Activated CD4-positive, alpha-beta T cell treated with anti-CD3 and anti-CD28 coated beads, Interleukin-2, amount 50 U/mL, for 16 hours (primary cell): Measurements from ENCODE around the gene HS6ST1.
"Not testable (repeated sequence)": the region's sequence is repeated elsewhere in the genome, so short reads cannot be mapped to it uniquely, and the experiment has no call there.

Source experiments
- DNase-seq: peaks from one replicate; pipeline ENCODE4 v3.0.0-alpha.2; 2020

Gene HS6ST1

DNA sequence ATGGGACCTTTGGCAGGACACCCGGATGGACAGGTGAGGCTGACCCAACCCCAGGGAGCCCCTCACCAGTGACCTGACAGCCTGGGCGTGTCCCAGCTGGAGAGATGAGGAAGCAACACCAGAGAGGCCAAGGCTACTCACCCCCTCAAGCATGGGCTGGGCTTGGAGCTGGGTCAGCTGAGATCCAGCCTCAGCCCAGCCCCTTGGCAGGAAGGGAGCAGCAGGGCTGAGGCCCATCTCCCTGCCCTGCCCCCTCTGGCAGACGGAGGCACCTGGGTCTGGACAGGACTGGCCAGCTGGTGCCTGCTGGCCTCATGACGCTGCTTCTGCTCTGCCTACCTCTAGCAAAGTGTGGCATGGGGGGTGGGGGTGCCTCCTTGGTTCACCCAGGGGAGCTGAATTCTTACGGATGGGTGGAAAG is 37.8 kb downstream of the HS6ST1 start:
- no peak for DNase-seq

- no peak for DNase-seq
Measured at GRCh38 chr2:128280158-128280871, 38.4 kb downstream of the HS6ST1 start.

DNA sequence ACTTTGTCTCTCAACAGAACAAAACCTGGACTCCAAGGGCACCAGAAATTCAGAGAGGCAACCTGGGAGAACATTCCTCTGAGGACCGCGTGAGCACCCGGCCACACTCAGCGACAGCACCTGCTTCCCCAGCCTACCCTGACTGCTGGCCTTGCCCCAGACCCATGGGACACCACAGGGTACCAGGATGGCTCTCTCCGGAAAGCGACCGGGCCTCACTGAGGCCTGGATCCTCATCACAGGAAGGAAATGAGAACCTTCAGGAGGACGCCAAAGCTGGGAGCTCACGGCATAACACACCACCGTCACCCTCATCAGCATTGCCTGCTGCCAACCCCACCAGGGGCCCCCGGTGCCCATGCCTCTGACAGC is 38.9 kb downstream of the HS6ST1 start:
- DNase-seq: no peak

DNA sequence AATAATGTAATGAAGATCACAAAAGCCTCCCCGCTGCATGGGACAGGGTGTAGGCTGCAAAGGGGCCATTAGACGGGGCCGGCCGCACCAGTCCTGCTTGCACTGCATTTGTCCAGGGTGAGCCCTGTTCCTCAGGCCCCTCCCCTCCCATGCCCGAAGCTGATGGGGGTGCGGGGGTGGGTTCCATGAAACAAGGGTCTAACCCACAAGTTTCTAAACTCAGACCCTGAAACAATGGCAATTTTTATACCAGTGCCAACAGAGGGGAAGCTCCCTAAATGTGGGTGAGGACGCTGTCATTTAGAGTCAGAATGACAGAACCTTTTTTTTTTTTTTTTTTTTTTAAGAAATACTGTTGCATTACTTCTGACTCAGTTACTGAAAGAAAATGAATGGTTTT is 39.7 kb downstream of the HS6ST1 start:
- DNase-seq: no peak

GRCh38 chr2:128277961-128278681 is 40.5 kb downstream of the HS6ST1 start:
- no peak for DNase-seq

DNA sequence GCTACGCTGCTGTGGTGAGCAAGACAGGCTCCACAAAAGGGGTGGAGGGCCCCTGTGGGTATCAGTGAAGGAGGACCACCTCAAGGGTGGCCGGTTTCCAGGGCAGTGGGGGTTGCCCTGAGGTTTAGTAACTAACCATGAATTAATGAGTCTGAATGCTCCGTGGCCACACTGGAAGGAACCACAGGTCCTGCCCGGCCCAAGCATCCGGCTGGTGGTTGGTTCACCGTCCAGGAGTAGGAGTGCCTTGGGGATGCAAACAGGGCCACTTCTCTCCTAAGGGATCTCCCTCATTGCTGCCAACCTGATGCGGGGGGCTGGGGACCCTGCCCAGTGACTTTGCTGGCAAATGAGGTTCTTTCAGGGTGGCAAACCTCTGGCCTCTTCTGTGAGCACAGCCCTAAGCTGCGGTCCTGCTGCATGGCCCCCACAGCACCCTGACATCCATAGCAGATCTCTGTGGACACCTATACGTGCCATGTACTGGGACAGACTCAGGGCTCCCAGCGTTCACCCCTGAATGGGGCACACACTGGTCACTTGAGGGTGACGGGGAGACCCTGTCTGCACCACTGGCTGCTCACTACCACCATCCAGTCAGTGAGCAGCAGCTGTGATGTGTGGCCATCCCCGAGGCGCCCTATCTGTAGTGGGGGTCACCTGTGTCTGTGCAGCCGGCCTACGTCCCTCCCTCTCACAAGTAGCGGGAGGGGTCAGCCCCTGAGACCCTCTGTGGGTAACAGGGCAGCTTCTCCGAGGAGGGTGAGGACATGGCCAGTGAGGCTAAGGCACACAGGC is 41.6 kb downstream of the HS6ST1 start:
- DNase-seq: no peak

- no peak for DNase-seq
Measured at GRCh38 chr2:128275498-128276045, 43.1 kb downstream of the HS6ST1 start.

DNA sequence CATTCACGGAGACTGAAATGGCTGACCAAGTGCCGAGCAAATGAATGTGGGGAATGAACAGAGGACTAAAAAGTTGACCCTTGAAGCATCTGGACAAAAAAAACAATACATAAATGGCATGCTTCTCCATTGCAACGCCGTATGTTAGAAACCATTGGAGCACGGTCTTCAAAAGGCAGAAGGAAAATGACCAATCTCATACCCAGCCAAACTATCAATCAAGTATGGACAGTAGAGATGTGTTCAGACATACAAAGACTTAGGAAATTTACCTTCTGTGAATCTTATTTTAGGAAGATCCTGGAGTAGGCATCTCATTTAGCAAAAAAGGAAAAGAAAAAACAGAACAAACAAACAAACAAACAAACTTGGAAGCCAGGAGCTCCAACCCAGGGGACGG is 44.5 kb downstream of the HS6ST1 start:
- DNase-seq: no peak

DNA sequence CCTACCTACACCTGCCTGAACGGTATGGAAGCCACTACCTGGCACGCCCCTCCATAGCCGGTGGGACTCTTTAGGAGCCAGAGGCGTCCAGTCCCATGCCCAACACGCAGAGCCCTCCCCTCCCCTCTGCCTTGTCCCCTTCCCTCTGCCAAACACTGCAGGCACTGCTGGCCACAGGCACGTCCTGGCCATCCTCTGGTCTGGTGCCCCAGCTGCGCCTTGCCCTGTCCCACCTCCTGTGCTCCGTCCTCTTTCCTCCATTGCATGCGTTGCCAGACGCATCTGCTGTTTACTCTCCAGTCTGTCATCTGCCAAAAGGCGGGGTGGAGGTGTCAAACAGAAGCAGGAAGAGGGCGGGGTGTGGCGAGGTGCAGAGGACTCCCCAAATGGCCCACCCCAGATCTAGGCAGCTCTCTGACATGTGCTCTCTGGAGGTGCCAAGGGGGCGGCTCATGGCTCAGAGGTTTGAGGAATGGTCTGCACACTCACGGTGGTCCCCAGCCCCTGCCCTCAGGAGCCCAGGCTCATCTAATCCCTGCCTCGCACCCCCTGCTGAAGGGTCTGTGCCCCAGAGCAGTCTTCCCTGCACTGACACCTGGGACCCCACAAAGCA is 45.1 kb downstream of the HS6ST1 start:
- no peak for DNase-seq

DNA sequence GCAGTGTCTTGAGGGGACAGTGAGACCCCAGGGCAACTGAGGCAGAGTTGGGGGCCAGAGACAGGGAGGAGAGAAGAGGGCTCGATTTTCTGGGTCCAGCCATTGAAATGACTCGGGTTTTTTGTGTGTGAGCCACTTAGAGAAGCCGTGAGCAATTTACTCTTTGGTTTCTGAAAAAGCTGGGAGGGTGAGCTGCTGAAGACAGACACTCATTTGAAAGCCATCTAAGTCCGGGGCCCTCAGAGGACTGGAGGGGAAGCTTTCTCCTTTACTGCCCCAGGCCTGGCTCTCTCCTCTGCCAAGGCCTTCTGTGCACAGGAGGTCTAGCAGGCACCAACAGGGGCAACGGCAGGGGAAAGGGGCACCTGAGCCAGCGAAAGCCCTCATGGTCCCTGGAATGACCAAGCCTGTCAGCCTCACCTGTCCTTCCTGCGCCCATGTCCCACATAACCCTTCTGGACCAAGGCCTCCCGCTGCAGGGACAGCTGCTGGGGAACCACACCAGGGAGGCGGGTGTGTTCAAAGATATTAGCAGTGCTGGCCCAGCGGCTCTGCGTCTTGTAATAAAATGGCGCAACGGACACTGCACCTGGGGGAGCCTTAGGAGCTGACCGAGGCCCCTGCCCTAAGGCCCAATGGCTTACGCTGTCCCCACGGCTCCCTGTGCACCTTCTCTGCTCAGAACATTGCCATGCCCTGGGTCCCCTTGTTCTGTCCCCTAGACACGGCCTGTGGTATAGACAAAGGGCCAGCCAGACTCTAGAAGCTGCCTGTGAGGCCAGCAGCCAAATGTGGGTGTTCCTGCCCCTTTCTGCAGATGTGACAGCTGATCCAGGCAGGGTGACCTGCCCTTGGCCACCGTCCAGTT is 45.8 kb downstream of the HS6ST1 start:
- DNase-seq: no peak

GRCh38 chr2:128271911-128272600 is 46.6 kb downstream of the HS6ST1 start:
- no peak for DNase-seq

DNA sequence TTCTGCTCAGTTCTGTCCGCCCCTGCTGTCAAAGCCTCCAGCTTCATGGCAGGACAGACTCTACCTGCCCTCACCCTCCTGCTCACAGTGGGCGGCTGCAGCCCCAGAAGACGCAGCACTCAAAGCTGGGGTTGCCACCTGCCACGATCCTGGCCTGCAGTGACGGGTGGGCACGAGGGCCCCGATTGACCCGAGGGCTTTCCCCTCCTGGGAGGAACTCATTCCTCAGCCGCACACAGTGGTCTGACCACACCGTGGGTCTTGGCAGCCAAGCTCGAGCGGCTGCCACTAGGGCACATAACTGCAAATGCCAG is 47.1 kb downstream of the HS6ST1 start:
- DNase-seq: no peak

DNA sequence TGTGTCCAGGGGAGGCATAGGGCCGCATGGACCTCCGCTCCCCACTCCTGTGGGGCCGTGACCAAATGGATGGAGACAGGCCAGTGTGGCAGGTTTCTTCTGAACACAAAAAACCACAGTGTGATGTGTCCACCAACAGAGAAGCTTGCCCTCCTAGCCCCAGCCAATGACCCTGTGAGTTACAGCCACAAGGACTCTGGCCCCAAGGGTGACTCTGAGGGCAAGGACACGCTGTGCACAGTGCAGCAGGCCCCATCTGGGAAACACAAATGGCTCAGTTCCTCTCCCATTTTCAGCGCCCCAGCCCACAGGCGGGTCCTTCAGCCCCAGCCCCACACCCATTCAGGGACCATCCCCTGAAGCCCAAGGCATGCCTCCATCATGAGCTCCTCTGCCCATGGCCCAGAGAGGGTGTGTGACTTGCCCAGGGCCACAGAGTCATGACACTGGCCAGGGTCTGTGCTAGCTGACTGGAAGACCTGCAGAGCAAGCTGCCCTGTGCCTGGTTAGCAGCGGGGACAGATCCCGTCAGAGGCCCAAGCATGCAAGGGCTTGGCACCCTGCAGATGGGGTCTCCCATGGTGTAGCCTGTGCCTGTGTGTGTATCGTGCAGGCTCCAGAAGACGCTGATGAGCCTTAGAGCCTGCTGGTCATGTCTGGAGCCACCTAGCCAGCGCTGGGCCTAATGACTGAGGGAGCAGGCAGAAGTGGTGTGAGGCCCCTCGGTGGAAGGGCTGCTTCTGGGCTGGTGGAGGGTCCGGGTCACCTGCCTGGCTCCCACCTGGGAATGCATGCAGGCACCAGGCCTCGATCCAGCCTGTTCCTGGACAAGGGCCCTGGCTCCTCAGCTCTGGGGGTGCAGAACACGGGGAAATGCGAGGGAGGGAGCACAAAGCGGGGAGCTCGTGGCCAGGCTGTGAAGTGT is 47.7 kb downstream of the HS6ST1 start:
- DNase-seq: no peak

DNA sequence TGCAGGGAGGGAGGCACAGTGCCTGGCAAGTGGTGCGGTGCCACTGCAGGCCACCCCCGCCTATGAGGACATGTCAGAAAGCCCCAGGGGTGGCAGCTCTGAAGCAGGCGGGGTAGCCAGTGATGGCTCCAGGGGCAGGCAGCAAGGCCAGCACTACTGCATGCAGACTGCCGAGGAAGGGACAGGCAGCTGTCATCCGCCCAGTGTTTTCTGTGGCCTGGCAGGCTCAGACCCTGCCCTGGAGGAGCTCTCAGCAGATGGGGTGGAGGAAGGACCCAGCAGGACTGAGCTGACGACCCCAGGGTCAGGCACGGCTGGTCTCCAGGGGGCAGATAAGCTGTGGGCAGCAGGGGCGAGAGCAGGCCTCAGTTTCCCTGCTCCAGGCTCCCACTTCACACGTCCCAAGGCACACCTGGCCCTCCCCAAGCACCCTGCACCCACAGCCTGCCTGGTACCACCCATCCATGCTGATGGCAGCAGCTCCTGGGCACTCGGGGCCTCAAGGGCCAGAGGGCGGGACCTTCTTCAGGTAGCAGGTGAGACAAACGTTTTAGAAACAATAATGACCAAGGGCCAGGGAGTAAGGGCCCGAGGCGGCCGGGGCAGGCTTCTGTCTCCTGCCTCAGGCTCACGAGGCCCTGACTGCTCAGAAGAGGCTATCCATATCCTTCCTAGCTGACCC is 48.5 kb downstream of the HS6ST1 start:
- DNase-seq: no peak

GRCh38 chr2:128269063-128269989 is 49.3 kb downstream of the HS6ST1 start:
- no peak for DNase-seq

DNA sequence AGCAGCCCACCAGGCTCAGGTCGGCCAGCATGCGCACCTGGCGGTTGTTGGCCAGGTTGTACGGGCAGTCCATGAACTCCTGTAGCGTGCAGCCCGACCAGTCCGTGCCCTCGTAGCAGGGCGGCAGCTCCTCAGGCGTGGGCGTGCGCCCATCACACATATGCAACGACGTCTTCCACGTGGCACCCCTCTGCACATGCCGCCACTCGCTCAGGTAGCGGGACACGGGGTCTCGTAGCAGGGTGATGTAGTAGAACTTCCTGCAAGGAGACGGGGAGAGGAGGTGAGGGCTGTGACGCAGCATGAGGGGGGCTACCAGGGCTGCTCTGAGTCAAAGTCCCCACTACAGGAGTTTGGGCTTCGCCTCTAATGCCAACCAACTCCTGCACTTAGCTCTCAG is 50.1 kb downstream of the HS6ST1 start:
- not testable (repeated sequence) for DNase-seq

DNA sequence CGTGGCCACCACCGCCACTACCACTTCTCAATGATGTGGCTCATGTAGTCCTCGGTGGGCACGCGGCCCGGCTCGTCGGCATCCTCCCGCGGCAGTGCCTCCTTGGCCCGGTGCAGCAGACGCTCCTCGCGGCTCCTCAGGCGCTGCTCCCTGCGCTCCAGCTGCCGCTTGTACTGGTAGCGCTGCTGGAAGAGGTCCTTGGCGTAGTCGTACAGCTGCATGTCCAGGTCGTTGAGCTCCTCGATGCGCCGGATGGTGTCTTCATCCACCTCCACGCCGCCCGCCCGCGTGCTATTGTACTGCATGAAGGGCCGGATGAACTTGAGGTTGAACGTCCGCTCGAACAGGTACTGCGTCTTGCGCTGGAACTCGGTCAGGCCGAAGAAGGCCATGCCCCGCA is 50.5 kb downstream of the HS6ST1 start:
- not testable (repeated sequence) for DNase-seq

- DNase-seq: not testable (repeated sequence)
Measured at GRCh38 chr2:128267649-128268048, 51.0 kb downstream of the HS6ST1 start.

DNA sequence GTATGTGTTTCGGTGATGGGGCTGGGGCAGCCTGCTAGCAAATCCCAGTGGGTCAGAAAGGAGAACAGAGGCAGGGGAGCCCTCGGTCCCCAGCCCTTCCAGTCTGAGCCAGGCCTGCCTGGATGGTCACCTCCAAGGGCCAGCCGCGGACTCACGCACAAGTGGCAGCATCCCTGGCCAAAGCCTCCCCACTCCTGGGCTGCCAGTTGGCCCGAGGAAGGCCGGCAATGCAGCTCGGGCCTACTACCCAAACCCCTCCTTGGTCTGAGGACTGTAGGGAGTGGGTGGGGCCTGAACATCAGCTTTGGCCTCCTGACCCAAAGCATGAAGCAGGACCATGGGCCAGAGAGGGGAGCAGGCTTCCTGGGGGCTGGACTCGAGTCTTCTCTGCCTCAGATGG is 51.5 kb downstream of the HS6ST1 start:
- not testable (repeated sequence) for DNase-seq
